NCI-H526 treated with DMSO at 0.1 percent for 48 hours (cell line): ENCODE results near the gene C1QB.
A peak's percentile ranks its signal among the peaks of the same experiment; 100 is the strongest.

ENCODE experiments used
- DNase-seq: peaks from one replicate; lab custom pipeline; 2025; lab: John Stamatoyannopoulos, UW

C1QB gene, protein sequence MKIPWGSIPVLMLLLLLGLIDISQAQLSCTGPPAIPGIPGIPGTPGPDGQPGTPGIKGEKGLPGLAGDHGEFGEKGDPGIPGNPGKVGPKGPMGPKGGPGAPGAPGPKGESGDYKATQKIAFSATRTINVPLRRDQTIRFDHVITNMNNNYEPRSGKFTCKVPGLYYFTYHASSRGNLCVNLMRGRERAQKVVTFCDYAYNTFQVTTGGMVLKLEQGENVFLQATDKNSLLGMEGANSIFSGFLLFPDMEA

DNA sequence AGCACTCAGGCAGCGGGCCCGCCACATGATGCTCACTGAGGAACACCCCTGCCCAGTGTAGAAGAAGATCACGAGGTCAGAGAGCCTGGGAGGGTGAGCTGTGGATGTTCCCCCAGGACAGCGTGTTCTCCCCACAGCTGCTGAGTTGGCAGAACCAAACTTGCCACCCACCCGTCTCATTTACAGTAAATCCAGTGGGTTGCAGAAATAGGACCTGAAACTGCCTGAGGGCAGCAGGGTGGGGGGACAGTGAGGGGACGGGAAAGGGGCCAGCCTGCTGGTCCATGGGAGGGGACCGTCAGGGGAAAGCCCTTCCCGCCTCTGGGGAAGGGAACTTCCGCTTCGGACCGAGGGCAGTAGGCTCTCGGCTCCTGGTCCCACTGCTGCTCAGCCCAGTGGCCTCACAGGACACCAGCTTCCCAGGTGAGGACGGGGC lies at the start of gene C1QB:
Gene C1QB (plus strand): TSS at position 356 of the 436 bp plus-strand sequence. CDS start 6,227 bp downstream, outside the sequence.
- DNase-seq: no peak

DNA sequence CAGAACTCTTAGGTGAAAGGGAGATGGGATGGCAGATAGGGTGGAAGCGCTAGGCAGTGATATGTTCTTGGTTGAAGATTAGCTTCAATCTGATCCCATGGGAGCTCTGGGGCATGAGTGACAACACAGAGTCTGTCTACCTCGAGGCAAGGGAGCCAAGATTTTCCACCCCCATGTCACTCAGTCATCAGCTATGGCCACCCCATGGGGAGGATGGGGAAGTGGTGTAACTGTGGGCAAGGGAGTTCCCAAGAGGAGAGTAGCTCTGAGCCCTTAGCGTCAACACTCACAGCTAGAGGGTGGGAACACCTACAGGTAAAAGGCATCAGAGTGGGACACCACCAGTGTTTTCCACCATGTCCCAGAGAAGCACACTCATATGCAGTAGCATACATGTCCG lies 46.9 kb upstream of the C1QB start:
- DNase-seq: no peak

DNA sequence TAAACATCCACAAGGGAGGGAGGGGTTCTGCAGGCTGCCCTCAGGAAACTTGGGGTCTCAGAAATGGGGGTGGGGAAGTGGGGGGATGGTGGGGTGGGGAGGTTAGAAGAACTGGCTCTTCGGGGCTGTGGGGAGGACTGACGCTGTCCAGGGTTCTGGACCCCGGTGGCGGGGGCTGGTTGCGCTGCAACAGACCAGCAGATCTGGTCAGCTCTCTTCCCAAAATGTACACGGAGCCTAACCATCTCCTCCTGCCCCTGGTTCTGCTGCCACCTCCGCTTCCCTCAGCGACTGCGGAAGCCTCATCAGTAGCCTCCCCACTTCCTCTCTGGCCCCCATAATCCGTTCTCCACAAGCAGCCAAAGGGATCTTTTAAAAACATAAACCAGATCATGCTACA lies 45.9 kb upstream of the C1QB start:
- no peak for DNase-seq

DNA sequence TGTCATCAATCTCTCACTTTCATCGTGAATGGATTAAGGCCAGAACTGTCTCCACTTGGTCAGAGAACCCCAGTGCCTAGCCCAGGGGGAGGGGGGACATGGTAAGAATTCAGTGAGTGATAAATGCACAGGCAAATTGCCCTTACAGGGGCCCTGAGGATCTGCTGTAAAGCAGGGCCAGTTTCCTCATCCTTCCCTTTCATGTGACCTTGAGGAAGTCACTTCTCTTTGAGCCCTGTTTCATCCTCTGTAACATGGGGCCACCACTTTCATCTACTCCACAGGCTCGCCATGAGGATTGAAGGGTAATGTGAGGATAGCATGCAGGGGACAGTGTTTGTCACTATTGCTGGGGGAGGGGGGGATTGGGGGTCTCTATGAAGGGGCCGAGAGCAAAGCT lies 44.7 kb upstream of the C1QB start:
- DNase-seq: no peak

DNA sequence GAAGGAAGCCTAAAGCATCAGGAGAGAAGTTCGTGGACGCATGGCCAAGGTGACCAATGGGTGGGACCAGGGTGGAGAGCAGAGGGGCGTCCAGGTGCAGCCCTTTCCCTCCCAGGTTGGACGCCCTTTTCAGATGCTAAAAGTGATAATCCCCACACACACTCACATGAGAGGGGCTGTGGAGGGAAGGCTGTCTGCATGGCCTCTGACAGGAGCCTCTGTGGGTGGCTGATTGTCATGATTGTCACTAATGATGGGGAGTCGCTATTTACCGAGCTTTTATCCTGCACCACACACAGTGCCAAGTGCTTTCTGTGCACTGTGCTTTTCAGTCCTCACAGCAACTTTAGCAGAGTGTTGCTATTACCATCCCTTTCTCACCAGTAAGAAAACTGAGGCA lies 43.7 kb upstream of the C1QB start:
- DNase-seq: no peak

DNA sequence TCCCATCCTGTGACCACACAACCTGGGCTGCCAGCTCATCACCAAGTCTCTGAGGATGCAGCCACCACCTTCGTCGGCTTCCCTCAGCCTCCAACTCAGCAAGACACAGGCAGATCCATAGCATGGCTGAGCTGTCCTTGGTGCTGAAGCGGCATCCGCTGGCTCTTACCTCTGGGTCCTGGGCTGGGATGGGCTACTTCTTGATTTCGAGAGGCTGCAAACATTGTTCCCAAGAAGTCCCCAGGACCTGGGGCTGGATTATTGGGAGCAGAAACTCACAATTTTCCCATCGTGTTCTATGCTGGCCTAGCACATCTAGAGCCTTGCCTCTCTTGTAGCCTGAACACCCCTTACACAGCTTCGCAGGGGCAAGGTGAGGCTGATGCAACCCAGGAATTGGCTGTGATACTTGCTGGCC lies 41.5 kb upstream of the C1QB start:
- DNase-seq: no peak

DNA sequence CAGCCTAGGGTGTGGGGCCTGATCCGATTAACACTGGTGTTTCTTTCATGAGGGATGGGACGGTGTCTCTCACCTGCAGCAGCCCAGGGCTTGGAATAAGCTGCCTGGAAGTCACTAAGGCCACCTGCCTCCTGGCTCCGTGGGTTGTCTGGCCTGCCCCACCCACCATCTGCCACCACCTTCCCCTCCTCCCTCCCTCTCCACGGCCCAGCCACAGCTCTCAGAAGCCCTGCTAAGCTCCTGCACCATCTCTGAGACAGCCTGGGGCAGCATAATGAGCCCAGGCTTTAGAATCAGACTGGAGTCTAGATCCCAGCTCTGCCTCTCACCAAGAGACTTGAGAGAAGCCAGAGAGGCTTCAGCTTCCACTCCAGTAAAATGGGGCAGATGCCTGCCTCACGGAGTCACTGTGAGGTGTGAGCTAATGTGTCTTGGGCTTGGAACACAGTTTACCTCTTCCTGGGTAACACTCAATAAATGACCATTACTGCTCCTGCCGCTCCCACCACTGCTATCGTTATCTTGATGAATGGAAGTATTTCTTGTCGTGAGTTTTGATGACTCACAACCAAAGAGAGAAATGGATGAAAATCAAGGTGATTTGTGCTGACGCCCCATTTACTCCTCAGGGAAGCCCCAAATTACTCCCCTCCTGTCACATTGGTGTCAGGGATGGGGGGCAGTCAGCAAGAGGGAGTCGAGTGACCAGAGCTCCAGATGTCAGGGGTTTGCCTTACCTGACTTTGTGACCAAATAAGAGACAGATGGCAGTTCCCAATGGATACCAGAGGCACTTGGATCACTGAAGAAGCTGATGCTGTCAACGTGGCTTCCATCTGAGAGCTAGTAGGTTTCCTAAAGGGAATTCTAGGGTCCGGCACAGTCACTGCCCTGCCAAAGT lies 40.1 kb upstream of the C1QB start:
- no peak for DNase-seq

DNA sequence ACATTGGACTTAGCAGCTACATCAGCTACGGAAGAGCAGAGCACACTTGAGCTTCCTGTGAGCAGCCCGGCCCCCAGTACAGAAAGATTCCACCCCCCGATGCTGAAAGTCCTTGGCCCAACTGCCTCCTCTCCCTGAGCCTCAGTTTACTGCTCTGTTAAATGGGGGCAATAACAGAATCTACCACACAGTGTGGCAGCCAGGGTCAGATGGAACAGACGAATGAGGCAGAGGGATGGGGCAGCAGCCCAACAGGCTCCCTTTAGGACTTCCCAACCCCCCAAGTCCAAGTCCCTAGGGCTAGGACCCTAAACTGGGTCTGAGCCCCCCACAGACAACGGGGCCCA lies 39.5 kb upstream of the C1QB start:
- DNase-seq: no peak

DNA sequence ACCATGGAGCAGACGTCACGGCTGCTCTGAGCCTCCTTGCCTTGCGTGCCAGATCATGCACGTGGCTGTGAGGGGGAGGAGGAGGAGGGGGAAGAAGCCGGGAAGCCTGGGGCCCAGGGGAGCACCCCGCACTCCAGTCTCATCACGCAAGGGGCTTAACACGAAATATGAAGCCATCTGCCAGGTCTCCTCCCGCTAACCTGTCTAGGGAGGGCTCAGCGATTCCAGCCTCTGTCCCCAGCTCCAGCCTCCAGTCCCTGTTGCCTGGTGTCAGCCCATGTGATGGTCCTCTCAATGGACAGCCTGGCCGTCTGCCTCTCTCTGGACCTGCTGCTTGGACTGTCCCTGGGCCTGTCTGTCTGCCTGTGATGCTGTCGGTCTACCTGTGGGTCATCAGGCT lies 39.1 kb upstream of the C1QB start:
- no peak for DNase-seq

DNA sequence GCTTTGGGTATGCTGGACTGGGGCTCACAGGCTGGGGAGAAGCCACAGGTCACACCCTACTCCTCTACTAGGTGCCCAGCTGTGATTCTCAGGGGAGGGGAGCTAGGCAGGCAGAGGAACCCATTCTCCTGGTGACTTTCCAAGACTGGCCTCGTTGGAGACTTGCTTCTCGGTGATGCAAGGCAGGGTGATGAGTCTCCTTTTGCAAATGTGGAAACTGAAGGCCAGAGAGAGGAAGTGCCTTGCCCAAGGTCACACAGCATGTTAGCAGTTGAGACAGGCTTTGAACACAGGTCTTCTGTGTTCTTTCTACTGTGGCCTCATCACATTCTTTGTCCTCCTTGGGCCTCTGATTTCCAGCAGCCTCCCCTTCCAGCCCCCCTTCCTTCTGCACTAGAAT lies 37.1 kb upstream of the C1QB start:
- DNase-seq: no peak

DNA sequence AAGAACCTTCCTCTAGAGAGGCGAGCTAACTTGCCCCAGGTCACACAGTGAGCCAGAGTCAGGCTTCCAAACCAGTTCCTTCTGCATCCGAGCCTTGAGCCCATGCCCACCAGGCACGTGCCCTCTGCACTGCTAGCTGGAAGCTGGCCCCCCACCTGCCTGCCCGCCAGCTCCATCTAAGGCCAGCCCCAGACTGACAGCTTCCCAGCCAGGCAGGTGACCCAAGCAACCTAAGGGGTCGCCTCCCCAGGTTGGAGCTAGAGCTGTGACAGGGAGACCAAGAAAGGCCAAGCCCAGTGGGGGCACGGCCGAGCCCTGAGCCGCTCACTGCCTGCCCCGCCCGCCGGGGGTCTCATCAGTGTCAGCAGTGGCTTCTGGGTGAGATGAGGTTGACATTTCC lies 36.5 kb upstream of the C1QB start:
- no peak for DNase-seq

DNA sequence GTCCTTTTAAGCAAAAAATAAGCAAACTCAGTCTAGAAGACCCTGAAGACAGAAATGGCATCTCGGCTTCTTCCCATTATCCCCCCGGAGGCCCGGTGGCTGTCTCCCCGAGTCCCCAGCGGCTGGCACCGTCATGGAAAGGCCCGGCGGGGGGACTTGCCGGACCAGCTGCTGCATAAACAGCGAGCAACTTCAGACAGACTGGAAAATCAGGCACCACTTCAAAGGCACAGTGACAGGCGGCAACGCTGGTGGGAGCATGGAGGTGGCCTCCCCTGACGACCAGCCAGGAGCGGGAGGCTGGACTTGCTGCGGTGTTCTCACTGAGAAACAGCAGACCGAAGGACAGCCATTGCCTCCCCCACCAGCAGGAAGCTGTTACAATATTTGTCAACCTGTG lies 35.0 kb upstream of the C1QB start:
- no peak for DNase-seq

DNA sequence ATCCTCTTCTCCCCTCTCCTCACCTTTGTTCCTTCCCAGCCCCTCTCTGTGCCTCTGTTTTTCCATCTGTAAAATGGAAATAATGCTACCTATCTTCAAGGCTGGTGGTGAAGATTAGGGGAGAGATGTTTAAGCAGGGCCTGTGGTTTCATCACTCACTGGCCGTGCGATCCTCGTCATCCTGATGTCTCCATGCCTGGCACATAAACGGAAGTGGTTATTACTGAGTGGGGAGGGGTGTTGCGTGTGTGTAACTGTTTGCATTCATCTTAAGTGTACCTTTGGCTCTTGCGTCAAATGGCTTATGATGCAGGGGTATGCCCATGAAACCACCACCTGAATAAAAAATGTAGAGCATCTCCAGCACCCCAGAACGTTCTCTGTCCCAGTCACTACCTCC lies 33.8 kb upstream of the C1QB start:
- DNase-seq: no peak

DNA sequence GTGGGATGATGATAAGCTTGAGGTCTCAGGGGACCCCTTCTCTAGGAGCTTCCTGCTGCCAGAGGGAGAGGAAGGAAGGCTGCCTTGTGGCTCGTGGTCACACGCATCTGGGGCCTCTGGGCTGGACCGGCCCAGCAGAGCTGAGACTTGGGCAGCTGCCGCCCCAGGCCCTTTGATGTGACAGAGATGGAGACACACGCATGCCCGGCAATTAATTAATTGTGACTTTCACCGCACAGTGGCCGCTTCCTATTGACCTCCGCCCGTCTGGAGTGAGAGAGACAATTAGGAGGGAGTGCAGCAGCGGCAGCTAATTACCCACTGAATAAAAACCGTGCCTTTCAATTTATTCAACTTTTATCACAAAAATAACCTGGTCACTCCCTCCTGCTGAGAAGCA lies 33.2 kb upstream of the C1QB start:
- DNase-seq: no peak

DNA sequence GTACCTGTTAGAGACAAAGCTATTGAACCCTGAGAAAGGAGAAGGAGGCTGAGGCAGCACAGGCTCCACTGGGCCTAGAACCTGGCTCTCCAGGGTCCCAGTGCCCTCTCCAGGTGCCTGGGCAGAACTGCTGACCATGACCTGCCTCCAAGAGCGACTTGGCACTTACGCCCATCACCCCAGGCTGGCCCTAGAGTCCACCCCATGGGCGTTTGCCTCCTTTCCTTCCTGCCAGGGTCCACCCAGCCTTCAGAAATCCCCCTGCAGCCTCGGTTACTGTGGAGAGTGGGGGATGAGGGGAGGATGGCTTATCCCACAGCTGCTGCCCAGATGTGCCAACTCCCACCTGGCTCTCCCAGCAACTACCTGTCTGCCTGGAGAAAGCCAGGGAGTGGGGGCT lies 31.3 kb upstream of the C1QB start:
- DNase-seq: no peak

DNA sequence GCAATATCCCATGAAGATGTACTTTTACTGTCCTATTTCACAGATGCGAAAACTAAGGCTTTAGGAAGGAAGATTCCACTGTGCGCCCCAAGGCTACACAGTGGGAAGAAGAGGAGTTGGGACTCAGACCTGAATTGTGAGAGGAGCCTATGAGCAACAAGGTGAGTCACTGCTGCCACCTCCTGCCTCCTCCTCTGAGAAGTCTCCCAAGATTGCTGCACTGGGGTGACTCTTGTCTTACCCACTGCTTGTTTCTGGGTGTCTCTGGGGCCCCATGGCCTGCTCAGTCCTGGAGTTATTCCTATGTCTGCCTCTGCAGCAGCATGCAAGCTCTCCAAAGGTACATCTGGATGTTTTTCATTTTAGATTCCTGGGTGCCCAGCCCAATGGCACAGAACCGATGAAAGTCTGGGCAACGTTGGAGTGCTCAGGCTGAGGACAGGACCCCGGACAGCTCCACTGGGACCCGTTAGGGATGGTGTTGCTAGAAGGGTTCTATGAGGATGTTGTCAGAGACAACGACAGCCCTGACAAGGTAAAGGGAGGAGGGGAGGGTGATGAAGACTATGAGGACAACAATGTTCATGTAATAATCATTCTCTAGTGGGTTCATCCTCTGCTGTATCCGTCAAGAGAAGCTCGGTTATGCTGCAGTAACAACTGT lies 27.6 kb upstream of the C1QB start:
- no peak for DNase-seq

DNA sequence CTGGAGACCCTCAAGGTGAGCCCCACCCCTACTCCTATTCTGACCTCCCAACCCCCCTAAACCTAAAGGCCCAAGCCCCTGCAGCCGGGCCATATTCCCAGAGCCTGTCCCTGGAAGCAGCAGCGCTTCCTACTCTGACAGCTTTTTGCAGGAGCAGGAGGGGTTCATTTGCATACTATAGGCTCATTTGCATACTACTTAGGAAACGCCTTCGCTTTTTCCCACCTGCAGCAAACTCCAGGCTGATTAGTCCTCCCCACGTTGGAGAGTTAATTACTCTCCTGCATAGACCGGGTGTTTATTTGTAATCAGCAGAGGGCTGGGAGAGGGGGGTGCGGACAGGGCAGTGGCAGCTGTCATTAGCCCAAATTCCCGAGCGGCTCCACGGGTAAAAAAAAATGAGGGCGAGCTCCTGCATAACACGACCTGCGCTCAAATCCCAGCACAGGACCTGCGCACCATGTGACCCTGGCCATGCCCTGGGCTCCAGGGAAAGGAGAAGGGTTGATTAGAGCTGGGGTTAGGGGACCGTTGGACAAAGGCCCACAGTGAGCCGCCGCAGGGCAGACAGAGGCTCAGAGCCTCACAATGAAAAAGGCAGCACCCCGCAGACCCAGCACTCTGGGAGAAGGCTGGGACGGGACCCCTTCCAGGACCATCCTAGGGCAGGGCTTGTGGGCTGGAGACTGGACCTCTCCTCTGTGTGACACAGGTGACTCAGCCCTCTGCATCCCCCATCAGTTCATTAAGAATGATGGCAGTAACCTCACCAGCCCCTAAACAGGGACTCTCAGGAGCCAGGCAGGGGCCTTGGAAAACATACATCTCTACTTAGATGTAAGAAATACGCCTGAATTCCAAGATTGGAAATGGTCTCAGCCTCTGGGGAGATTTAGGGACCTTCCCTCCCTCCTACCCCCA lies 26.5 kb upstream of the C1QB start:
- peak; percentile 86 for DNase-seq

DNA sequence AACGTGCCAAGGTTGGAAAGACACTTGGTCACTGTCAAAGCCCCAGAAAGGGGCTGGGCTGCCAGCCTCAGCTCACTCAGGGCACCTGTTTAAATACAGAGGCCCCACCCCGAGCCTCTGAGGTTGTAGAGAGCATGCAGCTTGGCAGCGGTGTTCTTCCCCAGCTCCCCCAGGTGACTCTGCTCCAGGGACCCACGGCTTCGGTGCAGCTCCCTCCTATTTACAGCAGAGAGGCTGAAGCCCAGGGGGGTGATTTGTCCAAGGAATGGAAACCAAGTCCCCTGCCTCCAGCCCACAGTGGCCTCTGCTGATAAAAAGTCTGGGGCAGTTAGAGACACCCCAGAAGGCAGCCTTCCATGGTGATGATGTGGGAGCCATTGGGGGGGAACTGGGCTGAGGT lies 25.7 kb upstream of the C1QB start:
- DNase-seq: no peak

DNA sequence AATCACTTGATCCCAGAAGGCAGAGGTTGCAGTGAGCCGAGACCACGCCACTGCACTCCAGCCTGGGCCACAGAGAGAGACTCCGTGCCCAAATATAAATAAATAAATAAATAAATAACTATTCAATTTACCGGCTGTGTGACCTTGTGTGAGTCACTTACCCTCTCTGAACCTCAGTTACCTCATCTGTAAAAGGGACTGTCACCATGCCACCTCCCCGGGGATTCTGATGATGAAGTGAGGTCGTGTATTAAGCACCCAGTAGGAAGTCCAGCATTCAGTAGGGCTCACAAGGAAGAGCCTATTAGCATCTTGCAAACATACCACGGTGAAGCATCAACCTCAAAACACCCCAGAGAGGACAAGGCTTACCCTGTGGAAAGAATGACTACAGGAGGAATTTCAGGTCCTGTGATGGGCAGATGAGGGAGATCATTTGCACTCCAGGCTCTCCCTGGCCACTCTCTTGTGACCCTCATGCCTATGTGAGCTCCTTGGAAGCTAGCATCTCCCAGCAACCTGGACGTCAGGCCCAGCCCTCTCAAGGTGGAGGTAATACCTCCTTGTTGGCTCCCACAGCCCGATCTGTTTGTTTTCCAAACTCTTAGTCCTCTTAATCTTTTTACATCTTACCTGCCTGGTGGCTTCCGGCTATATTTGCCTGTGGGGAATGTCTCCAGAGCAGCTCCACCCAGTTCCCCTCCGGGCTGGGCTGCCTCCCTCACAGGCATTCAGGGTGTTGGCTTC lies 24.2 kb upstream of the C1QB start:
- DNase-seq: no peak

DNA sequence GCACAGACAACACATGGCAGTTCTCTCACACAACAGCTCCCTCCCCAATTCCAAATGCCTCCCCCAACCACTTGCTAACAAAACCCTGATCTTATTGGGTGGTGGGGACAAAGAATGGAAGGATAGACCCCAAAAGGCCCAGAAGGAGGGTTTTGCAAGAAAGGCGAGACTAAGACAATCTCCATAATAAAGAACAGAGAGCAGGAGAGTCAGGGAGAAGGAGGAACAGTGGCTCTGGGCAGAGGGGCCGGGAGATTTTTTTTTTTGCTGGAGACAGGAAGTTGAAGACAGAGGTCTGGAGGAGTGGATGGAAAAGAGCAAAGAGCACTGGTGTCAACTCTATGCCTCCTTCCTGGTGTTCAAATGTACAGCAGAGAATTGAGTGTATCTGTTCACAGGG lies 23.1 kb upstream of the C1QB start:
- DNase-seq: no peak
